PC-9 (cell line): ENCODE results near the gene UNC5B. TPM values are rescaled to one million over a fixed set of nuclear protein-coding genes. Genes with fewer than 3 reads are reported as not detected.

ENCODE experiments used
- BruUV-seq: library from RNA; stranded (reverse); fragments of 400-500 nt; replicated peaks from 2 replicates; lab custom pipeline; 2021; lab: Mats Ljungman, UMichigan
- CTCF ChIA-PET: fragments of 300-600 bp; sonication (Branson Sonifier 250); formaldehyde crosslinking; loops from one replicate; lab custom pipeline; 2022; ENCODE audit warnings: antibody characterized with exemption; lab: Charles Lee
- POLR2A ChIA-PET: fragments of 300-600 bp; sonication (Branson Sonifier 250); formaldehyde crosslinking; loops from one replicate; lab custom pipeline; 2022; ENCODE audit warnings: antibody characterized with exemption; ENCODE audit not compliant: unreplicated experiment; lab: Charles Lee
- DNase-seq, 2 experiments: peaks; one replicate each; pipeline versions ENCODE4 v3.0.0 to v3.0.0-alpha.2; 2015 to 2022; ENCODE audit warnings: mixed read lengths in 1 of 2
- H2AFZ ChIP-seq: fragments of 200-600 bp; sonication (generic); 2 replicates; pipeline ENCODE4 v1.8.1; 2017; ENCODE audit warnings: antibody characterized with exemption
- H3F3A ChIP-seq: fragments of 200-600 bp; sonication (generic); 2 replicates; pipeline ENCODE4 v1.8.1; 2017; ENCODE audit warnings: antibody characterized with exemption, mild to moderate bottlenecking, low read depth; ENCODE audit not compliant: insufficient read depth
- H3K27ac ChIP-seq: fragments of 200-600 bp; sonication (generic); 2 replicates; pipeline ENCODE4 v1.6.1; 2016; ENCODE audit warnings: mixed run types
- H3K27me3 ChIP-seq: fragments of 200-600 bp; sonication (generic); 2 replicates; pipeline ENCODE4 v1.6.1; 2016; ENCODE audit warnings: low read depth, mixed run types; ENCODE audit not compliant: insufficient read depth
- H3K36me3 ChIP-seq: fragments of 200-600 bp; sonication (generic); 2 replicates; pipeline ENCODE4 v1.6.1; 2016; ENCODE audit warnings: low read depth, mixed run types
- H3K4me1 ChIP-seq: fragments of 200-600 bp; sonication (generic); replicated peaks from 2 replicates; pipeline ENCODE4 v1.6.1; 2016; ENCODE audit warnings: mixed run types; ENCODE audit not compliant: insufficient read depth
- H3K4me2 ChIP-seq: fragments of 200-600 bp; sonication (generic); 2 replicates; pipeline ENCODE4 v1.6.1; 2017; ENCODE audit warnings: mixed run types
- H3K4me3 ChIP-seq: fragments of 200-600 bp; sonication (generic); 2 replicates; pipeline ENCODE4 v1.6.1; 2016; ENCODE audit warnings: mixed run types
- H3K79me2 ChIP-seq: fragments of 200-600 bp; sonication (generic); 2 replicates; pipeline ENCODE4 v1.6.1; 2017; ENCODE audit warnings: low read depth, mixed run types
- H3K9me2 ChIP-seq: fragments of 200-600 bp; sonication (generic); 2 replicates; pipeline ENCODE4 v1.8.1; 2017; ENCODE audit warnings: mild to moderate bottlenecking; ENCODE audit not compliant: insufficient read depth
- H3K9me3 ChIP-seq: fragments of 200-600 bp; sonication (generic); 2 replicates; pipeline ENCODE4 v1.8.1; 2016; ENCODE audit warnings: low read depth; ENCODE audit not compliant: insufficient read depth
- H4K20me1 ChIP-seq: fragments of 200-600 bp; sonication (generic); 2 replicates; pipeline ENCODE4 v1.8.1; 2017; ENCODE audit not compliant: insufficient read depth
- EZH2 ChIP-seq: fragments of 200-600 bp; sonication (generic); IDR thresholded peaks from 2 replicates; pipeline ENCODE4 v1.8.0; 2017; ENCODE audit warnings: antibody characterized with exemption, low read depth
- intact Hi-C: fragments of 100-400 bp; cut with micrococcal nuclease; formaldehyde crosslinking; loops from one replicate; pipeline ENCODE4 v1.10.0; 2022; ENCODE audit not compliant: unreplicated experiment
- total RNA-seq: library from RNA; stranded (reverse); gene quantifications from 2 replicates; pipeline ENCODE4 v1.2.3, GENCODE V29; 2021
- TF ChIP-seq, protein P1 (sequence below): fragments of 200-600 bp; sonication (generic); conservative IDR thresholded peaks from 2 replicates; pipeline ENCODE4 v1.6.1; 2017; ENCODE audit warnings: mixed run types, antibody characterized with exemption, mild to moderate bottlenecking, moderate library complexity

The UNC5B gene
- total RNA-seq, 1 experiment from 2014 or later, result 1.7 TPM

GRCh38 chr10:71344154-71344925, 132.0 kb downstream of the UNC5B start:
- BruUV-seq, result no TSS peak
- H3K9me3 ChIP-seq, result no peaks in the 10 kb centered on the region; the same call in 1 of the 2 replicates
- peaks cover 40% of the 10 kb centered on the region for H3F3A ChIP-seq
- H3K4me2 ChIP-seq, result peak overlapping the region; percentile 53
- no peak overlapping the region for H3K4me3 ChIP-seq
- DNase-seq, result no peak
- no peaks in the 10 kb centered on the region for H3K36me3 ChIP-seq
- H3K9me2 ChIP-seq, result no peaks in the 10 kb centered on the region
- no peak overlapping the region for H2AFZ ChIP-seq
- H4K20me1 ChIP-seq, result no peaks in the 10 kb centered on the region
- intact Hi-C loops, result no loop called here
- peaks cover 86% of the 10 kb centered on the region for H3K4me1 ChIP-seq
- CTCF ChIA-PET, result interaction anchor here (2.1 kb wide), 1 partner anchor 25 kb away, joined by 7 read pairs; the partner anchor contains the start of gene SLC29A3
- peak overlapping the region; percentile 81 for H3K27ac ChIP-seq
- peaks cover 17% of the 10 kb centered on the region; the same call in 1 of the 2 replicates for H3K79me2 ChIP-seq
- TF ChIP-seq, protein P1, sequence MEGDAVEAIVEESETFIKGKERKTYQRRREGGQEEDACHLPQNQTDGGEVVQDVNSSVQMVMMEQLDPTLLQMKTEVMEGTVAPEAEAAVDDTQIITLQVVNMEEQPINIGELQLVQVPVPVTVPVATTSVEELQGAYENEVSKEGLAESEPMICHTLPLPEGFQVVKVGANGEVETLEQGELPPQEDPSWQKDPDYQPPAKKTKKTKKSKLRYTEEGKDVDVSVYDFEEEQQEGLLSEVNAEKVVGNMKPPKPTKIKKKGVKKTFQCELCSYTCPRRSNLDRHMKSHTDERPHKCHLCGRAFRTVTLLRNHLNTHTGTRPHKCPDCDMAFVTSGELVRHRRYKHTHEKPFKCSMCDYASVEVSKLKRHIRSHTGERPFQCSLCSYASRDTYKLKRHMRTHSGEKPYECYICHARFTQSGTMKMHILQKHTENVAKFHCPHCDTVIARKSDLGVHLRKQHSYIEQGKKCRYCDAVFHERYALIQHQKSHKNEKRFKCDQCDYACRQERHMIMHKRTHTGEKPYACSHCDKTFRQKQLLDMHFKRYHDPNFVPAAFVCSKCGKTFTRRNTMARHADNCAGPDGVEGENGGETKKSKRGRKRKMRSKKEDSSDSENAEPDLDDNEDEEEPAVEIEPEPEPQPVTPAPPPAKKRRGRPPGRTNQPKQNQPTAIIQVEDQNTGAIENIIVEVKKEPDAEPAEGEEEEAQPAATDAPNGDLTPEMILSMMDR, result no peak
- no peak for TF ChIP-seq EZH2
- no peaks in the 10 kb centered on the region for H3K27me3 ChIP-seq
- POLR2A ChIA-PET, result no interaction called here

GRCh38 chr10:71344993-71345480, 132.7 kb downstream of the UNC5B start:
- Histone ChIP-seq H4K20me1 (no peaks in the 10 kb centered on the region), H3K4me2 (peak overlapping the region; percentile 53), H3K4me1 (peaks cover 87% of the 10 kb centered on the region), H3K79me2 (peaks cover 17% of the 10 kb centered on the region; the same call in 1 of the 2 replicates), H3K4me3 (no peak overlapping the region), H2AFZ (no peak overlapping the region), H3F3A (peaks cover 35% of the 10 kb centered on the region), H3K9me2 (no peaks in the 10 kb centered on the region), H3K27me3 (no peaks in the 10 kb centered on the region), H3K36me3 (no peaks in the 10 kb centered on the region), H3K27ac (no peak overlapping the region), H3K9me3 (no peaks in the 10 kb centered on the region; the same call in 1 of the 2 replicates)
- CTCF ChIA-PET, result interaction anchor here (2.1 kb wide), 1 partner anchor 25 kb away, joined by 7 read pairs; the partner anchor contains the start of gene SLC29A3
- POLR2A ChIA-PET, result no interaction called here
- BruUV-seq, result no TSS peak
- TF ChIP-seq, protein P1, result no peak
- TF ChIP-seq EZH2, result no peak
- DNase-seq, result no peak
- intact Hi-C loops, result no loop called here

- CTCF ChIA-PET, result no interaction called here
- DNase-seq, result no peak
- Histone ChIP-seq H3K79me2 (peaks cover 17% of the 10 kb centered on the region; the same call in 1 of the 2 replicates), H3K27me3 (no peaks in the 10 kb centered on the region), H3K36me3 (no peaks in the 10 kb centered on the region), H3K4me1 (peaks cover 83% of the 10 kb centered on the region), H3K4me3 (no peak overlapping the region), H3K27ac (no peak overlapping the region), H4K20me1 (no peaks in the 10 kb centered on the region), H3K9me3 (no peaks in the 10 kb centered on the region; the same call in 1 of the 2 replicates), H3K9me2 (no peaks in the 10 kb centered on the region), H3K4me2 (no peak overlapping the region), H2AFZ (no peak overlapping the region), H3F3A (peaks cover 30% of the 10 kb centered on the region)
- intact Hi-C loops, result no loop called here
- POLR2A ChIA-PET, result no interaction called here
- TF ChIP-seq, protein P1, result no peak
- TF ChIP-seq EZH2, result no peak
- no TSS peak for BruUV-seq
Measured at GRCh38 chr10:71345694-71346093, 133.3 kb downstream of the UNC5B start.
